Astrocyte (in vitro differentiated cells and primary cell): ENCODE data around the gene FAM3C. TPM values are rescaled to one million over a fixed set of nuclear protein-coding genes. Genes with fewer than 3 reads are reported as not detected.

ENCODE experiments used
- DNase-seq: peaks from one replicate; pipeline ENCODE4 v3.0.0-alpha.2; 2010; ENCODE audit warnings: low read depth
- FAIRE-seq: peaks from 2 replicates; lab custom pipeline; 2011; peaks lifted over from hg19 to GRCh38; lab: Jason Lieb, UNC
- H2AFZ ChIP-seq: 2 replicates; pipeline ENCODE4 v1.6.0; 2012; ENCODE audit warnings: low read depth, low read length, inconsistent platforms
- H3K27ac ChIP-seq: 2 replicates; pipeline ENCODE4 v1.5.1; 2011; ENCODE audit warnings: low read depth, low read length, inconsistent platforms
- H3K27me3 ChIP-seq: 2 replicates; pipeline ENCODE4 v1.6.0; 2011; ENCODE audit warnings: low read length, inconsistent platforms; ENCODE audit not compliant: insufficient read depth
- H3K36me3 ChIP-seq: 2 replicates; pipeline ENCODE4 v1.5.1; 2011; ENCODE audit warnings: low read length, inconsistent platforms; ENCODE audit not compliant: insufficient read depth
- H3K4me1 ChIP-seq: 2 replicates; pipeline ENCODE4 v1.5.1; 2011; ENCODE audit warnings: low read length, inconsistent platforms; ENCODE audit not compliant: insufficient read depth
- H3K4me2 ChIP-seq: 2 replicates; pipeline ENCODE4 v1.6.0; 2012; ENCODE audit warnings: low read length, inconsistent platforms
- H3K4me3 ChIP-seq: 2 replicates; pipeline ENCODE4 v1.5.1; 2011; ENCODE audit warnings: low read depth, mild to moderate bottlenecking, low read length, inconsistent platforms; ENCODE audit not compliant: insufficient read depth
- H3K79me2 ChIP-seq: 2 replicates; pipeline ENCODE4 v1.6.0; 2012; ENCODE audit warnings: mild to moderate bottlenecking, low read length, inconsistent platforms; ENCODE audit not compliant: insufficient read depth
- H3K9ac ChIP-seq: 2 replicates; pipeline ENCODE4 v1.6.0; 2012; ENCODE audit warnings: mild to moderate bottlenecking, low read length, inconsistent platforms
- H3K9me3 ChIP-seq: 2 replicates; pipeline ENCODE4 v1.5.1; 2012; ENCODE audit warnings: low read depth, mild to moderate bottlenecking, low read length, inconsistent platforms; ENCODE audit not compliant: insufficient read depth
- H4K20me1 ChIP-seq: 2 replicates; pipeline ENCODE4 v1.6.0; 2012; ENCODE audit warnings: low read length, inconsistent platforms; ENCODE audit not compliant: insufficient read depth
- H3K27ac Mint-ChIP-seq: one replicate; pipeline ENCODE4 v1.8.0; 2021; ENCODE audit warnings: mild to moderate bottlenecking, mixed read lengths; ENCODE audit not compliant: unreplicated experiment
- H3K27me3 Mint-ChIP-seq: one replicate; pipeline ENCODE4 v1.8.0; 2021; ENCODE audit warnings: low read depth, mixed read lengths; ENCODE audit not compliant: unreplicated experiment
- H3K36me3 Mint-ChIP-seq: one replicate; pipeline ENCODE4 v1.8.0; 2021; ENCODE audit warnings: low read depth, mixed read lengths; ENCODE audit not compliant: unreplicated experiment
- H3K4me1 Mint-ChIP-seq: one replicate; pipeline ENCODE4 v1.8.0; 2021; ENCODE audit warnings: low read depth, mixed read lengths; ENCODE audit not compliant: unreplicated experiment
- H3K4me3 Mint-ChIP-seq: one replicate; pipeline ENCODE4 v1.8.0; 2021; ENCODE audit warnings: mild to moderate bottlenecking, moderate library complexity, mixed read lengths; ENCODE audit not compliant: unreplicated experiment
- H3K9me3 Mint-ChIP-seq: one replicate; pipeline ENCODE4 v1.8.0; 2021; ENCODE audit warnings: mild to moderate bottlenecking, mixed read lengths; ENCODE audit not compliant: unreplicated experiment
- CTCF ChIP-seq: IDR thresholded peaks from 2 replicates; pipeline ENCODE4 v1.5.1; 2011; ENCODE audit warnings: low read depth, mild to moderate bottlenecking, inconsistent platforms, low read length, moderate library complexity; ENCODE audit not compliant: insufficient read depth
- EZH2 ChIP-seq: IDR thresholded peaks from 2 replicates; pipeline ENCODE4 v1.6.1; 2012; ENCODE audit warnings: mild to moderate bottlenecking, low read length, inconsistent platforms; ENCODE audit not compliant: insufficient read depth
- total RNA-seq: library from RNA; stranded (reverse); gene quantifications from 2 replicates; pipeline ENCODE4 v1.2.1, GENCODE V29; 2021

Gene FAM3C
- total RNA-seq, 1 donor from 2014 or later = 71.8 TPM

GRCh38 chr7:121352323-121352722 lies 43.8 kb downstream of the FAM3C start:
- TF ChIP-seq CTCF = no peak

GRCh38 chr7:121351682-121352081 lies 44.4 kb downstream of the FAM3C start:
- H3K36me3 ChIP-seq = peaks cover 9% of the 10 kb centered on the region
- no peak for DNase-seq
- TF ChIP-seq EZH2 = no peak
- no peak for TF ChIP-seq CTCF

More at GRCh38 chr7:121352323-121352722, 43.8 kb downstream of the FAM3C start:
- no peaks in the 10 kb centered on the region for H3K79me2 ChIP-seq
- FAIRE-seq = no peak
- H4K20me1 ChIP-seq = no peaks in the 10 kb centered on the region
- H3K9ac ChIP-seq = no peak overlapping the region
- Mint-ChIP-seq H3K4me3 (no peak overlapping the region), H3K36me3 (peaks cover 3% of the 10 kb centered on the region), H3K4me1 (no peaks in the 10 kb centered on the region), H3K27ac (no peak overlapping the region), H3K9me3 (no peaks in the 10 kb centered on the region), H3K27me3 (no peaks in the 10 kb centered on the region)
- H3K9me3 ChIP-seq = no peaks in the 10 kb centered on the region
- DNase-seq = no peak
- no peaks in the 10 kb centered on the region for H3K4me1 ChIP-seq
- H3K27me3 ChIP-seq = no peaks in the 10 kb centered on the region
- H3K4me2 ChIP-seq = no peak overlapping the region
- H2AFZ ChIP-seq = no peak overlapping the region
- no peak overlapping the region for H3K27ac ChIP-seq
- H3K4me3 ChIP-seq = no peak overlapping the region
- peaks cover 15% of the 10 kb centered on the region for H3K36me3 ChIP-seq

GRCh38 chr7:121344497-121344896 lies 51.6 kb downstream of the FAM3C start:
- no peak overlapping the region for H3K27ac Mint-ChIP-seq
- FAIRE-seq = no peak

More at GRCh38 chr7:121351682-121352081, 44.4 kb downstream of the FAM3C start:
- Histone ChIP-seq H4K20me1 (no peaks in the 10 kb centered on the region), H3K79me2 (no peaks in the 10 kb centered on the region), H3K27ac (no peak overlapping the region), H2AFZ (no peak overlapping the region), H3K9me3 (no peaks in the 10 kb centered on the region), H3K9ac (no peak overlapping the region), H3K4me1 (no peaks in the 10 kb centered on the region), H3K4me2 (no peak overlapping the region), H3K4me3 (no peak overlapping the region), H3K27me3 (no peaks in the 10 kb centered on the region)
- Mint-ChIP-seq H3K36me3 (peaks cover 7% of the 10 kb centered on the region), H3K9me3 (no peaks in the 10 kb centered on the region), H3K27me3 (no peaks in the 10 kb centered on the region), H3K4me1 (no peaks in the 10 kb centered on the region), H3K4me3 (no peak overlapping the region), H3K27ac (no peak overlapping the region)
- no peak for FAIRE-seq

More at GRCh38 chr7:121344497-121344896, 51.6 kb downstream of the FAM3C start:
- peaks cover 9% of the 10 kb centered on the region for H3K36me3 Mint-ChIP-seq
- no peak overlapping the region for H3K9ac ChIP-seq
- H3K4me3 Mint-ChIP-seq = no peak overlapping the region
- no peak overlapping the region for H3K27ac ChIP-seq
- no peaks in the 10 kb centered on the region for H3K9me3 Mint-ChIP-seq
- no peaks in the 10 kb centered on the region for H3K27me3 ChIP-seq
- H3K4me1 ChIP-seq = no peaks in the 10 kb centered on the region
- H4K20me1 ChIP-seq = no peaks in the 10 kb centered on the region
- TF ChIP-seq EZH2 (no peak), CTCF (no peak)
- H3K36me3 ChIP-seq = no peaks in the 10 kb centered on the region
- no peak overlapping the region for H3K4me2 ChIP-seq
- H3K9me3 ChIP-seq = no peaks in the 10 kb centered on the region
- no peaks in the 10 kb centered on the region for H3K4me1 Mint-ChIP-seq
- H3K27me3 Mint-ChIP-seq = no peaks in the 10 kb centered on the region
- no peak overlapping the region for H2AFZ ChIP-seq
- no peaks in the 10 kb centered on the region for H3K79me2 ChIP-seq
- H3K4me3 ChIP-seq = no peak overlapping the region
- no peak for DNase-seq
